GM06990 (cell line): ENCODE data around the gene DLG2.

Source experiments
- DNase-seq: peaks from one replicate; pipeline ENCODE4 v3.0.0-alpha.2; 2011; ENCODE audit not compliant: insufficient read length; ENCODE audit errors: extremely low read depth
- H3K27me3 ChIP-seq: replicated peaks from 2 replicates; pipeline ENCODE4 v1.6.0; 2011; ENCODE audit warnings: low read length; ENCODE audit not compliant: control insufficient read depth, insufficient read depth
- H3K36me3 ChIP-seq: 2 replicates; pipeline ENCODE4 v1.5.1; 2011; ENCODE audit warnings: low read length; ENCODE audit not compliant: control insufficient read depth, insufficient read depth
- H3K4me3 ChIP-seq: replicated peaks from 2 replicates; pipeline ENCODE4 v1.5.1; 2011; ENCODE audit warnings: low read depth, mild to moderate bottlenecking, control low read depth, low read length
- CTCF ChIP-seq: IDR thresholded peaks from 2 replicates; pipeline ENCODE4 v1.5.1; 2011; ENCODE audit warnings: low read length, control low read depth, mild to moderate bottlenecking, inconsistent platforms; ENCODE audit not compliant: insufficient read depth, poor library complexity, severe bottlenecking

Gene DLG2

GRCh38 chr11:84137960-84138359, 1489.2 kb downstream of the DLG2 start:
- TF ChIP-seq CTCF = no peak
- Histone ChIP-seq H3K36me3 (no peaks in the 10 kb centered on the region), H3K27me3 (no peaks in the 10 kb centered on the region), H3K4me3 (no peak overlapping the region)
- DNase-seq = no peak

GRCh38 chr11:84137505-84137904, 1489.6 kb downstream of the DLG2 start:
- no peak for DNase-seq
- Histone ChIP-seq H3K36me3 (no peaks in the 10 kb centered on the region), H3K4me3 (no peak overlapping the region), H3K27me3 (no peaks in the 10 kb centered on the region)
- TF ChIP-seq CTCF = no peak

- Histone ChIP-seq H3K27me3 (no peaks in the 10 kb centered on the region), H3K36me3 (no peaks in the 10 kb centered on the region), H3K4me3 (no peak overlapping the region)
- no peak for TF ChIP-seq CTCF
- DNase-seq = no peak
Measured at GRCh38 chr11:84136926-84137325, 1490.2 kb downstream of the DLG2 start.

GRCh38 chr11:84130646-84131427, 1496.3 kb downstream of the DLG2 start:
- no peak for TF ChIP-seq CTCF
- Histone ChIP-seq H3K4me3 (no peak overlapping the region), H3K27me3 (no peaks in the 10 kb centered on the region), H3K36me3 (no peaks in the 10 kb centered on the region)
- no peak for DNase-seq

GRCh38 chr11:84129961-84130576, 1497.1 kb downstream of the DLG2 start:
- no peak for DNase-seq
- no peaks in the 10 kb centered on the region for H3K27me3 ChIP-seq

More at GRCh38 chr11:84129961-84130576, 1497.1 kb downstream of the DLG2 start:
- Histone ChIP-seq H3K4me3 (no peak overlapping the region), H3K36me3 (no peaks in the 10 kb centered on the region)
- no peak for TF ChIP-seq CTCF
